Right lobe of liver (tissue), 4 donors: ENCODE data around the gene OR51E2.

Experiments
- CTCF ChIP-seq, 4 donors: fragments of 200-600 bp in 3 of 4; fragments of 450-650 bp in 1 of 4; IDR thresholded peaks; one replicate each; pipeline versions ENCODE4 v1.5.1 to v1.8.0; 2016 to 2022; ENCODE audit warnings: antibody characterized with exemption in 4 of 4, mild to moderate bottlenecking in 2 of 4
- POLR2A ChIP-seq: fragments of 450-650 bp; IDR thresholded peaks from one replicate; pipeline ENCODE4 v1.6.1; 2017; ENCODE audit warnings: antibody characterized with exemption, mild to moderate bottlenecking
- donor health status: DM: no; HTN: no; CAD: no.
- donor health status: DM: no; HTN: no; CAD: no.
- donor health status: DM: no; HTN: yes; CAD: no.

- TF ChIP-seq CTCF (IDR thresholded peaks at IDR 0.05), result no peak
- TF ChIP-seq POLR2A, result no peak
Measured at GRCh38 chr11:4672470-4672869, 25.2 kb downstream of the OR51E2 start.
